H1 (cell line): ENCODE results near the gene TUBGCP4. TPM values are rescaled to one million over a fixed set of nuclear protein-coding genes. Genes with fewer than 3 reads are reported as not detected.

ENCODE experiments used
- CEBPB ChIP-seq: IDR thresholded peaks from 2 replicates; pipeline ENCODE4 v1.6.1; 2012; ENCODE audit warnings: low read depth, low read length
- CHD7 ChIP-seq: fragments of 300-600 bp; sonication (generic); IDR thresholded peaks from 2 replicates; pipeline ENCODE4 v1.7.1; 2012; ENCODE audit warnings: low read length, moderate library complexity, mild to moderate bottlenecking, inconsistent platforms; ENCODE audit not compliant: insufficient replicate concordance
- KDM5A ChIP-seq: fragments of 200-600 bp; IDR thresholded peaks from 2 replicates; pipeline ENCODE4 v1.7.1; 2012; ENCODE audit warnings: mild to moderate bottlenecking, low read length, inconsistent platforms, mixed read lengths
- MAFK ChIP-seq: IDR thresholded peaks from 2 replicates; pipeline ENCODE4 v1.6.1; 2012; ENCODE audit warnings: low read depth, mild to moderate bottlenecking, improper control_type of control experiment, low read length
- POLR2AphosphoS5 ChIP-seq: IDR thresholded peaks from 2 replicates; pipeline ENCODE4 v1.6.1; 2011; ENCODE audit warnings: low read depth, low read length
- RAD21 ChIP-seq, 2 experiments: IDR thresholded peaks in 1 of 2; conservative IDR thresholded peaks in 1 of 2; 2 replicates each; pipeline ENCODE4 v1.6.1; 2011; ENCODE audit warnings: low read depth in 2 of 2, low read length in 2 of 2, improper control_type of control experiment in 1 of 2, inconsistent platforms in 1 of 2, mild to moderate bottlenecking in 1 of 2, moderate library complexity in 1 of 2
- RFX5 ChIP-seq: IDR thresholded peaks from 2 replicates; pipeline ENCODE4 v1.6.1; 2011; ENCODE audit warnings: low read depth, low read length, improper control_type of control experiment, borderline replicate concordance
- SRF ChIP-seq: IDR thresholded peaks from 2 replicates; pipeline ENCODE4 v1.6.1; 2011; ENCODE audit warnings: mild to moderate bottlenecking, low read depth, low read length, moderate library complexity
- TAF7 ChIP-seq: optimal IDR thresholded peaks from 2 replicates; pipeline ENCODE3; 2011; ENCODE audit warnings: low read depth, mild to moderate bottlenecking, inconsistent platforms, low read length, moderate library complexity, borderline replicate concordance
- polyA plus RNA-seq, 7 experiments: library from polyadenylated mRNA; depleted of rRNA in 3 of 7; stranded (reverse) in 5 of 7; unstranded in 2 of 7; fragments of >200 nt in 5 of 7; fragments of 200-250 nt in 2 of 7; gene quantifications; 1 replicate in 5 of 7; 2 replicates in 1 of 7; 4 replicates in 1 of 7; pipeline versions ENCODE4 v1.2.1 to v1.2.3, GENCODE V29; 2011 to 2013; ENCODE audit warnings: missing spikeins in 2 of 7, mixed read lengths in 2 of 7
- total RNA-seq: library from RNA; stranded (reverse); fragmentation: NEBNext Ultra II Directional; extraction: Animal tissue kit (Norgen Biotek cat#: 25700); gene quantifications from 2 replicates; pipeline ENCODE4 v1.2.1, GENCODE V29; 2021

The TUBGCP4 gene
- total and polyA plus RNA-seq, 2 of the 8 experiments (the other 6 are each of a cell fraction or from before 2014, with no cell fraction given), result 7.3 to 23.4 TPM

GRCh38 chr15:43440721-43441281 is 69.9 kb downstream of the TUBGCP4 start (continued):
- TF ChIP-seq RFX5, result no peak
- TF ChIP-seq MAFK, result peak; percentile 52
- TF ChIP-seq CEBPB, result no peak
- TF ChIP-seq RAD21 (IDR thresholded peaks at IDR 0.05 in 1 of 2, conservative IDR thresholded peaks at IDR 0.05 in 1 of 2; ENCODE audit: low read depth in 2 of 2, low read length in 2 of 2), result peak; percentile 31 to 32; a peak in 3 of 4 replicates
- no peak for TF ChIP-seq POLR2AphosphoS5
- no peak for TF ChIP-seq TAF7
- TF ChIP-seq CHD7, result no peak
- no peak for TF ChIP-seq SRF
- no peak for TF ChIP-seq KDM5A
